Hepatocyte (in vitro differentiated cells): ENCODE results near the gene PHF19. TPM values are rescaled to one million over a fixed set of nuclear protein-coding genes. Genes with fewer than 3 reads are reported as not detected.

Source experiments
- DNase-seq: peaks from one replicate; pipeline ENCODE4 v3.0.0-alpha.2; 2016; ENCODE audit warnings: low spot score
- H2AFZ ChIP-seq: fragments of 200-600 bp; sonication (generic); 2 replicates; pipeline ENCODE4 v1.6.0; 2016; ENCODE audit warnings: antibody characterized with exemption, mild to moderate bottlenecking
- H3K27ac ChIP-seq: fragments of 200-600 bp; sonication (generic); 2 replicates; pipeline ENCODE4 v1.5.1; 2016; ENCODE audit warnings: mild to moderate bottlenecking
- H3K27me3 ChIP-seq: fragments of 200-600 bp; sonication (generic); 2 replicates; pipeline ENCODE4 v1.6.1; 2016
- H3K36me3 ChIP-seq: fragments of 200-600 bp; sonication (generic); replicated peaks from 2 replicates; pipeline ENCODE4 v1.5.1; 2016; ENCODE audit warnings: low read depth; ENCODE audit not compliant: insufficient read depth
- H3K4me1 ChIP-seq: fragments of 200-600 bp; sonication (generic); 2 replicates; pipeline ENCODE4 v1.5.1; 2016; ENCODE audit warnings: mild to moderate bottlenecking, moderate library complexity; ENCODE audit not compliant: insufficient read depth
- H3K4me2 ChIP-seq: fragments of 200-600 bp; sonication (generic); 2 replicates; pipeline ENCODE4 v1.6.0; 2016
- H3K4me3 ChIP-seq: fragments of 200-600 bp; sonication (generic); 2 replicates; pipeline ENCODE4 v1.5.1; 2016; ENCODE audit warnings: mild to moderate bottlenecking
- H3K79me2 ChIP-seq: fragments of 200-600 bp; sonication (generic); 2 replicates; pipeline ENCODE4 v1.6.0; 2017; ENCODE audit warnings: mild to moderate bottlenecking
- H3K9me2 ChIP-seq: fragments of 200-600 bp; sonication (generic); replicated peaks from 2 replicates; pipeline ENCODE4 v1.6.0; 2017; ENCODE audit warnings: mild to moderate bottlenecking; ENCODE audit not compliant: insufficient read depth
- H3K9me3 ChIP-seq: fragments of 200-600 bp; sonication (generic); 2 replicates; pipeline ENCODE4 v1.5.1; 2016; ENCODE audit warnings: low read depth, mild to moderate bottlenecking
- H4K20me1 ChIP-seq: fragments of 200-600 bp; sonication (generic); 2 replicates; pipeline ENCODE4 v1.6.0; 2016; ENCODE audit warnings: mild to moderate bottlenecking; ENCODE audit not compliant: insufficient read depth, poor library complexity, severe bottlenecking
- CTCF ChIP-seq: fragments of 200-600 bp; sonication (generic); IDR thresholded peaks from 2 replicates; pipeline ENCODE4 v1.5.1; 2016; ENCODE audit warnings: antibody characterized with exemption, mild to moderate bottlenecking; ENCODE audit not compliant: poor library complexity
- EZH2 ChIP-seq: fragments of 200-600 bp; sonication (generic); IDR thresholded peaks from 2 replicates; pipeline ENCODE4 v1.6.1; 2016; ENCODE audit warnings: antibody characterized with exemption, mild to moderate bottlenecking, borderline replicate concordance
- EZH2phosphoT487 ChIP-seq: fragments of 200-600 bp; sonication (generic); IDR thresholded peaks from one replicate; pipeline ENCODE4 v1.6.1; 2018; ENCODE audit warnings: antibody characterized with exemption, mild to moderate bottlenecking, low read depth, moderate library complexity; ENCODE audit not compliant: unreplicated experiment, severe bottlenecking
- WGBS: methylation state at CpG from one replicate; pipeline ENCODE4 v1.1.6; 2016; ENCODE audit warnings: low lambda C conversion rate; ENCODE audit errors: missing lambda C conversion rate; 5-methylcytosine and 5-hydroxymethylcytosine counted together
- polyA plus RNA-seq: library from polyadenylated mRNA; unstranded; fragments of >200 nt; fragmentation: Nextera tagmentation; extraction: Ambion mirVana; gene quantifications from 2 replicates; pipeline ENCODE4 v1.2.1, GENCODE V29; 2016
- total RNA-seq: library from RNA; depleted of rRNA; stranded (reverse); fragments of >200 nt; gene quantifications from 2 replicates; pipeline ENCODE4 v1.2.3, GENCODE V29; 2014

Gene PHF19
- total and polyA plus RNA-seq, 2 experiments from 2014 or later, result 30.9 to 34.8 TPM

GRCh38 chr9:120914396-120914795, 37.4 kb upstream of the PHF19 start:
- Histone ChIP-seq H3K9me2 (no peaks in the 10 kb centered on the region), H3K79me2 (no peaks in the 10 kb centered on the region), H3K27ac (no peak overlapping the region), H3K9me3 (no peaks in the 10 kb centered on the region), H4K20me1 (no peaks in the 10 kb centered on the region), H3K4me3 (no peak overlapping the region), H3K36me3 (no peaks in the 10 kb centered on the region), H3K27me3 (no peaks in the 10 kb centered on the region), H3K4me2 (no peak overlapping the region), H3K4me1 (peaks cover 20% of the 10 kb centered on the region), H2AFZ (no peak overlapping the region)
- WGBS, result 84% methylated on average over 3 of the region's 3 CpGs
- TF ChIP-seq CTCF (no peak), EZH2 (no peak)
- no peak for DNase-seq

- H3K27me3 ChIP-seq, result no peaks in the 10 kb centered on the region
- H4K20me1 ChIP-seq, result no peaks in the 10 kb centered on the region
- TF ChIP-seq EZH2 (no peak), EZH2phosphoT487 (no peak)
- 91% methylated on average over 4 of the region's 4 CpGs for WGBS
- no peaks in the 10 kb centered on the region for H3K9me3 ChIP-seq
- H3K36me3 ChIP-seq, result no peaks in the 10 kb centered on the region
- H3K79me2 ChIP-seq, result no peaks in the 10 kb centered on the region
- H3K9me2 ChIP-seq, result no peaks in the 10 kb centered on the region
- H2AFZ ChIP-seq, result no peak overlapping the region
- peaks cover 13% of the 10 kb centered on the region for H3K4me1 ChIP-seq
- H3K27ac ChIP-seq, result no peak overlapping the region
- no peak for DNase-seq
- no peak overlapping the region for H3K4me2 ChIP-seq
- H3K4me3 ChIP-seq, result no peak overlapping the region
Observed at GRCh38 chr9:120913647-120914264, 36.8 kb upstream of the PHF19 start.

- H3K4me1 ChIP-seq, result peaks cover 11% of the 10 kb centered on the region
- H3K4me2 ChIP-seq, result no peak overlapping the region
- no peaks in the 10 kb centered on the region for H3K79me2 ChIP-seq
- TF ChIP-seq EZH2phosphoT487 (no peak), EZH2 (no peak), CTCF (no peak)
- no peaks in the 10 kb centered on the region for H4K20me1 ChIP-seq
- H3K4me3 ChIP-seq, result no peak overlapping the region
- H3K9me3 ChIP-seq, result no peaks in the 10 kb centered on the region
- no peak overlapping the region for H3K27ac ChIP-seq
- H3K9me2 ChIP-seq, result no peaks in the 10 kb centered on the region
- no peaks in the 10 kb centered on the region for H3K27me3 ChIP-seq
- no peaks in the 10 kb centered on the region for H3K36me3 ChIP-seq
- H2AFZ ChIP-seq, result no peak overlapping the region
- no peak for DNase-seq
- WGBS, result 86% methylated on average over 13 of the region's 13 CpGs
Observed at GRCh38 chr9:120912958-120913646, 36.1 kb upstream of the PHF19 start.

- no peak overlapping the region for H3K4me2 ChIP-seq
- peaks cover 9% of the 10 kb centered on the region for H3K4me1 ChIP-seq
- no peaks in the 10 kb centered on the region for H3K27me3 ChIP-seq
- H2AFZ ChIP-seq, result no peak overlapping the region
- no peak overlapping the region for H3K27ac ChIP-seq
- H3K9me2 ChIP-seq, result no peaks in the 10 kb centered on the region
- WGBS, result 92% methylated on average over 9 of the region's 9 CpGs
- H3K79me2 ChIP-seq, result no peaks in the 10 kb centered on the region
- H3K4me3 ChIP-seq, result no peak overlapping the region
- H3K36me3 ChIP-seq, result no peaks in the 10 kb centered on the region
- no peak for DNase-seq
- TF ChIP-seq EZH2phosphoT487, result no peak
- no peaks in the 10 kb centered on the region for H3K9me3 ChIP-seq
- H4K20me1 ChIP-seq, result no peaks in the 10 kb centered on the region
Observed at GRCh38 chr9:120911295-120911837, 34.4 kb upstream of the PHF19 start.
